PC-3 (cell line): Measurements from ENCODE around the gene TCP11.

Experiments used
- EZH2 ChIP-seq: fragments of 300-600 bp; sonication (generic); IDR thresholded peaks from one replicate; pipeline ENCODE4 v1.6.1; 2017; ENCODE audit warnings: antibody characterized with exemption, mild to moderate bottlenecking, low read length; ENCODE audit not compliant: unreplicated experiment
- TF ChIP-seq, protein P1 (sequence below): fragments of 300-600 bp; sonication (generic); conservative IDR thresholded peaks from 2 replicates; pipeline ENCODE4 v1.5.1; 2017; ENCODE audit warnings: antibody characterized with exemption, low read depth, mild to moderate bottlenecking, low read length

DNA sequence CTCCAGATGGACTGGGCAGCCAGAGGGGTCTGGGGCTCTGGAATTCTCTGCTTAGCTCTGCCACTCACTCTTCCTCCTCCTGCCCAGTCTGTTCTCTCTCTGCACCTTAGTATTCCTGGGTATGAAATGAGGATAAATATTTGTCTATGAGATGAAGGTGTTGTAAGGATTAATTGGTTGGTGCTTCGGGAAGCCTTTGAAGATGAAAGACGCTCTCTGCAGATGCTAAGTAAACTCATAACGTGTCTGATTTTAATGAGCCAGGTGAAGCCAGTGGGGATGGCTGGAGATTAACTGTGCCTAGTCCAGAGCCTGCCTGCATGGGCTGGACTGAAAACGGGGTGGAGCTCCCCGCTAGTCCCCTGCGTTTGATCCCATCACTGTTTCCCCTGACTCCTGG lies 23.1 kb upstream of the TCP11 start:
- TF ChIP-seq, protein P1, sequence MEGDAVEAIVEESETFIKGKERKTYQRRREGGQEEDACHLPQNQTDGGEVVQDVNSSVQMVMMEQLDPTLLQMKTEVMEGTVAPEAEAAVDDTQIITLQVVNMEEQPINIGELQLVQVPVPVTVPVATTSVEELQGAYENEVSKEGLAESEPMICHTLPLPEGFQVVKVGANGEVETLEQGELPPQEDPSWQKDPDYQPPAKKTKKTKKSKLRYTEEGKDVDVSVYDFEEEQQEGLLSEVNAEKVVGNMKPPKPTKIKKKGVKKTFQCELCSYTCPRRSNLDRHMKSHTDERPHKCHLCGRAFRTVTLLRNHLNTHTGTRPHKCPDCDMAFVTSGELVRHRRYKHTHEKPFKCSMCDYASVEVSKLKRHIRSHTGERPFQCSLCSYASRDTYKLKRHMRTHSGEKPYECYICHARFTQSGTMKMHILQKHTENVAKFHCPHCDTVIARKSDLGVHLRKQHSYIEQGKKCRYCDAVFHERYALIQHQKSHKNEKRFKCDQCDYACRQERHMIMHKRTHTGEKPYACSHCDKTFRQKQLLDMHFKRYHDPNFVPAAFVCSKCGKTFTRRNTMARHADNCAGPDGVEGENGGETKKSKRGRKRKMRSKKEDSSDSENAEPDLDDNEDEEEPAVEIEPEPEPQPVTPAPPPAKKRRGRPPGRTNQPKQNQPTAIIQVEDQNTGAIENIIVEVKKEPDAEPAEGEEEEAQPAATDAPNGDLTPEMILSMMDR, result no peak
- TF ChIP-seq EZH2, result no peak
